Measurements from ENCODE around the gene KISS1. TPM values are rescaled to one million over a fixed set of nuclear protein-coding genes. Genes with fewer than 3 reads are reported as not detected.

KISS1 gene
- total RNA-seq, 6 donors from 2014 or later = 0.91 to 6.5 TPM; not detected in 4

DNA sequence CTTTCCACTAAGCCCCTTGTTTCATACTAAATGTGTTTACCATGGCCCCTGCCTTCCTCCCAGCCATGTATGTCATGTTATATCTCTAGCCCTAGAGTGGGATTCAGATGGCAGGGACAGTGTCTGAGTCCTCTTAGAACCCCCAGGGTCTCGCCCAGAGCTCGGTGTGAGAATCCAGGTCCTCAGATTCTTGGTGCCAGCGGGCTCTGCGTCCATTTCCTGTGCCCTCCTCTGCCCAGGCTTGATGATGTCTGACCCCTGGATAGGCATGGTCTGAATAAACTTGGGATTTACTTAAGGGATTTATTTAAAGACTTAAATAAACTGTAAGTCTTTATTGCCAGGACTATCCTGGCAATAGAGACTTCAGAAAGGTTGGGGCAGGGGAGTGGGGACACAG lies 6.2 kb upstream of the KISS1 start:
- no peaks in the 10 kb centered on the region for H3K27me3 ChIP-seq
- TF ChIP-seq, protein P1, sequence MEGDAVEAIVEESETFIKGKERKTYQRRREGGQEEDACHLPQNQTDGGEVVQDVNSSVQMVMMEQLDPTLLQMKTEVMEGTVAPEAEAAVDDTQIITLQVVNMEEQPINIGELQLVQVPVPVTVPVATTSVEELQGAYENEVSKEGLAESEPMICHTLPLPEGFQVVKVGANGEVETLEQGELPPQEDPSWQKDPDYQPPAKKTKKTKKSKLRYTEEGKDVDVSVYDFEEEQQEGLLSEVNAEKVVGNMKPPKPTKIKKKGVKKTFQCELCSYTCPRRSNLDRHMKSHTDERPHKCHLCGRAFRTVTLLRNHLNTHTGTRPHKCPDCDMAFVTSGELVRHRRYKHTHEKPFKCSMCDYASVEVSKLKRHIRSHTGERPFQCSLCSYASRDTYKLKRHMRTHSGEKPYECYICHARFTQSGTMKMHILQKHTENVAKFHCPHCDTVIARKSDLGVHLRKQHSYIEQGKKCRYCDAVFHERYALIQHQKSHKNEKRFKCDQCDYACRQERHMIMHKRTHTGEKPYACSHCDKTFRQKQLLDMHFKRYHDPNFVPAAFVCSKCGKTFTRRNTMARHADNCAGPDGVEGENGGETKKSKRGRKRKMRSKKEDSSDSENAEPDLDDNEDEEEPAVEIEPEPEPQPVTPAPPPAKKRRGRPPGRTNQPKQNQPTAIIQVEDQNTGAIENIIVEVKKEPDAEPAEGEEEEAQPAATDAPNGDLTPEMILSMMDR (IDR thresholded peaks at IDR 0.05) = no peak
- TF ChIP-seq POLR2A (IDR thresholded peaks at IDR 0.05) = no peak
- no peak for TF ChIP-seq EP300 (IDR thresholded peaks at IDR 0.05)
- no peak for TF ChIP-seq POLR2AphosphoS5 (IDR thresholded peaks at IDR 0.05)
- DNase-seq (no peak), ATAC-seq (ENCODE audit: low FRiP score in 2 of 2) (no peak)
- no peaks in the 10 kb centered on the region for H3K9me3 ChIP-seq
- no peak overlapping the region for H3K4me3 ChIP-seq
- H3K36me3 ChIP-seq = no peaks in the 10 kb centered on the region
- peaks cover 0 to 5% (median 2%) of the 10 kb centered on the region in 4 donors for H3K4me1 ChIP-seq
- 76 to 87% methylated on average over 4 of the region's 4 CpGs for WGBS, 2 donors
- H3K27ac ChIP-seq = no peak overlapping the region

DNA sequence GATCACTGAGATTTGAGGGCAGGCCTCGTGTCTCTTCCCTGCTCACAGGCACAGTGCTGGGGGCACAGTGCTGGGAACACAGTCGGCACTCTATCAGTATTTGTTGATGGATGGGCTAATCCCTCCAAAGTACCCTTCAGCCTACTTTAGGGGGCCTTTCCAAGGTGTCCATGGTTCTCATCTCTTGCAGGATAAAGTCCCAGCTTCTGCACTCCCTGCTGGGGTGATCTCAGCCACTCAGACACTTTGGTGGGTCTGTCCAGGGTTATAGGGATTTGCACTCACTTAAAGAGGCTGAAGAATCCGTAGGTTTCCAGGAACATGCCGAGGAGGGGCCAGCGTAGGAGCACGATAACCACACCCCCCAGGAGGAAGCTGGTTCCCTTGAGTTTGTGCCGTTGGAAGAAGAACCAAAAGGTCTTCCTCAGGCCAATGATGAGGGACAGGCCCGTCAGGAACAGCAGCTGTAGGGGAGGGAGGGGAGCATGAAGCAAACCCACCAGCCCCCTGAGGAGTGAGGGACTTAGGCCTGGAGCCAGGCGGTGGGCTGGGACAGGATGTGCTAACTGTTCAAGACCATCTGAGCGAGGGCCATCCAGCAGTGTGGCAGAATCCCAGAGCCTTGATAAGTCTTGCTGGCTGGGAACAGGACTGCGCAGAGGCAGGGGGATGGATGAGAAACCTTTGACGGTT lies 5.2 kb upstream of the KISS1 start:
- no peak for ATAC-seq (ENCODE audit: low FRiP score in 2 of 2)
- DNase-seq = no peak
- WGBS, 2 donors = 84 to 86% methylated on average over 11 to 12 of the region's 12 CpGs

DNA sequence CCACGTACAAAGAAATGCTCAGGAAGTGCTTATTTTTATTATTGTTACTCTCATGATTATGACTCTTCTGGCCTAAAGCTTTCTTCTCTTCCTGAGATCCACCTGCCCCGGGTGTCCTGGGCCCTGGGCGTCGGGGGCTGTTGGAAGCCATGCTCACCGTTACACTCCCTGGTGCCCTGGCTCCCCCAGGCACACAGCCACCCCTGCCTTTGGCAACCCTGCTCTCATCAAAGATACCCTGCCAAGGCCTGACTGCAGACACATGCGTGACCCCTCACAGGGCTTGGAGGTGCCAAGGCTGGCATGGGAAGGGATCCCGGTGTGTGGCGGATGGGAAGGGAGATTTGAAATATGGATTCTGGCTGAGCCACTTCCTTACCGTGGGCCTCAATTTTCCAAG lies 3.3 kb upstream of the KISS1 start:
- Histone ChIP-seq H3K4me1 (no peaks in the 10 kb centered on the region), H3K9me3 (no peaks in the 10 kb centered on the region), H3K36me3 (no peaks in the 10 kb centered on the region), H3K27me3 (no peaks in the 10 kb centered on the region), H3K4me3 (no peak overlapping the region), H3K27ac (no peak overlapping the region)
- TF ChIP-seq POLR2AphosphoS5 (IDR thresholded peaks at IDR 0.05) = no peak
- no peak for TF ChIP-seq EP300 (IDR thresholded peaks at IDR 0.05)
- TF ChIP-seq POLR2A (IDR thresholded peaks at IDR 0.05) = no peak
- TF ChIP-seq, protein P1 (IDR thresholded peaks at IDR 0.05) = no peak
- peak in 1 of 2 donors; percentile 68 for DNase-seq
- 71 to 84% methylated on average over 6 to 9 of the region's 9 CpGs for WGBS, 2 donors
- ATAC-seq (ENCODE audit: low FRiP score in 2 of 2) = no peak

More for the DNA sequence above, 5.2 kb upstream of the KISS1 start:
- H3K27ac ChIP-seq = no peak overlapping the region
- no peak overlapping the region for H3K4me3 ChIP-seq
- H3K36me3 ChIP-seq = no peaks in the 10 kb centered on the region
- no peaks in the 10 kb centered on the region for H3K9me3 ChIP-seq
- H3K4me1 ChIP-seq = no peaks in the 10 kb centered on the region
- no peaks in the 10 kb centered on the region for H3K27me3 ChIP-seq
- TF ChIP-seq EP300 (IDR thresholded peaks at IDR 0.05) = no peak
- TF ChIP-seq POLR2A (IDR thresholded peaks at IDR 0.05) = no peak
- TF ChIP-seq, protein P1 (IDR thresholded peaks at IDR 0.05) = no peak
- TF ChIP-seq POLR2AphosphoS5 (IDR thresholded peaks at IDR 0.05) = no peak

DNA sequence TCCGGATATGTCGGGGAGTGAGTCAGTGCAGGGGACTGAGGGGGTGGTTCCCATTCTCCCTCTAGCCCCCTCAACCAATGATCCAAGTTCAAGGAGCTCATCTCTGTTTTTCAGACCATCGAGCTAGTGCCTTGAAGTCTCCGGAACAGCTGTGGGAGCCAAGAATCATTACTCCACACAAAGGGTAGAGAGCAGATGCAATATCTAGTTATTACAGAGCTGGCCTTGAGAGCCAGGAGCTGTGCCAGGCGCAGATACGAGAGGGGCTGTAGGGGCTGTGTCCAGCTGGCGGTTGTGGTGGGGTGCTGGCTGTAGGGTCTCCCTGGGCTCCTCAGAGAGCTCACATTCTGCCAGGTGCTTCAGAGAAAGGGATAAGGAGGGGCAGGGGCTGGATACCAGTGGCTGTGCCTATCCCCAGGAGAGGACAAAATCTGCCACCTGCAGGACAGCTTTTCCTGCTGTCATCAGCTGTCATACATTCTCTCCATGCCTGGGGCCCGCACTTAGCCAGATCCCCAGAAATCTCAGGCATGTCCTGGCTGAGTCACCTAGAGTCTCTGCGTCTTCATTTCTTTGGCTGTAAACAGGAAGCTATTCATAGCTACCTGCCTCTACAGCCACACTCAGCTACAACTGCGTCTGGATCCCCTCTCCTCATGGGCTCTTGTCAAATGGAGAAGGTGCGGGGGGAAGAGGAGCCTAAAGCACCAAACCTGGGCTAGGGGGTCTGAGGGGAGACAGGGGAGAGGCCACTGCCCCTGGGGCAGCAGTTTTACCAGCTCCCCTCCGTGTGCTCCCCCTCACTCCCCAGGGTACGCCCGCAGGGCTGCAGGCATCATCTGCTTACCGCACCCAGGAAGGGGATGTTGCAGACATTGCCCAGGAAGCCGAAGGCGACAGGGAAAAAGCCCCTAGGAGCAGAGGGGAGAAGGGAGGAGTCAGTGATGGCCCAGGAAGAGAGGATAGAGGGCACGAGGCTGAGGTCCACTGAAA lies 2.4 kb upstream of the KISS1 start:
- Histone ChIP-seq H3K27me3 (no peaks in the 10 kb centered on the region), H3K4me3 (no peak overlapping the region), H3K36me3 (no peaks in the 10 kb centered on the region), H3K4me1 (no peaks in the 10 kb centered on the region), H3K27ac (no peak overlapping the region), H3K9me3 (no peaks in the 10 kb centered on the region)
- no peak for TF ChIP-seq POLR2AphosphoS5 (IDR thresholded peaks at IDR 0.05)
- TF ChIP-seq, protein P1 (IDR thresholded peaks at IDR 0.05) = peak in 1 of 6 experiments; percentile 5
- WGBS, 2 donors = 56 to 65% methylated on average over 12 to 18 of the region's 18 CpGs
- ATAC-seq (ENCODE audit: low FRiP score in 2 of 2) (no peak), DNase-seq (no peak)
